NB4 (cell line): ENCODE measurements around the gene TJP1.

Experiments
- CTCF ChIP-seq: IDR thresholded peaks from one replicate; pipeline ENCODE4 v1.5.1; 2012; ENCODE audit warnings: low read depth, low read length
- MAX ChIP-seq: IDR thresholded peaks from 2 replicates; pipeline ENCODE4 v1.6.1; 2011; ENCODE audit warnings: low read depth, low read length
- MYC ChIP-seq: IDR thresholded peaks from 2 replicates; pipeline ENCODE4 v1.6.1; 2011; ENCODE audit warnings: low read depth, low read length
- POLR2A ChIP-seq: IDR thresholded peaks from 2 replicates; pipeline ENCODE4 v1.6.1; 2011; ENCODE audit warnings: mild to moderate bottlenecking; ENCODE audit not compliant: insufficient read length; ENCODE audit errors: extremely low read depth

- TF ChIP-seq CTCF (no peak), POLR2A (no peak), MYC (no peak), MAX (no peak)
Measured at GRCh38 chr15:29692527-29692926, 129.7 kb downstream of the TJP1 start.
